Panc1 (cell line): ENCODE results near the gene CIAO3. TPM values are rescaled to one million over a fixed set of nuclear protein-coding genes. Genes with fewer than 3 reads are reported as not detected.

Experiments used
- ATAC-seq: fragments of 200-7000 bp; cut with Tn5 transposase; 2 replicates; pipeline ENCODE4 v1.9.1; 2020; ENCODE audit warnings: mild to moderate bottlenecking, moderate library complexity
- BruUV-seq: library from RNA; stranded (reverse); fragments of 400-500 nt; replicated peaks from 2 replicates; lab custom pipeline; 2021; lab: Mats Ljungman, UMichigan
- CTCF ChIA-PET: fragments of 300-600 bp; sonication (Branson Sonifier 250); formaldehyde crosslinking; loops from one replicate; lab custom pipeline; 2022; ENCODE audit warnings: antibody characterized with exemption; lab: Charles Lee
- POLR2A ChIA-PET: fragments of 300-600 bp; sonication (Branson Sonifier 250); formaldehyde crosslinking; loops from one replicate; lab custom pipeline; 2022; ENCODE audit warnings: antibody characterized with exemption; lab: Charles Lee
- DNase-seq: peaks from one replicate; pipeline ENCODE4 v3.0.0-alpha.2; 2010; ENCODE audit warnings: low read depth, low spot score
- H3K27ac ChIP-seq: 2 replicates; pipeline ENCODE4 v1.5.1; 2011; ENCODE audit warnings: mild to moderate bottlenecking, low read length, inconsistent platforms
- H3K27me3 ChIP-seq: fragments of 200-500 bp; sonication (Bioruptor generic); 2 replicates; pipeline ENCODE4 v1.6.0; 2014; ENCODE audit warnings: low read length, inconsistent platforms; ENCODE audit not compliant: control insufficient read depth, insufficient read depth
- H3K36me3 ChIP-seq: fragments of 200-500 bp; sonication (Bioruptor generic); 2 replicates; pipeline ENCODE4 v1.5.1; 2014; ENCODE audit warnings: inconsistent platforms, mild to moderate bottlenecking, low read length, moderate library complexity; ENCODE audit not compliant: control insufficient read depth, insufficient read depth
- H3K4me1 ChIP-seq: 2 replicates; pipeline ENCODE4 v1.5.1; 2011; ENCODE audit warnings: inconsistent platforms, mild to moderate bottlenecking, low read length, moderate library complexity; ENCODE audit not compliant: control insufficient read depth, insufficient read depth
- H3K4me3 ChIP-seq, 2 experiments: 2 replicates each; pipeline ENCODE4 v1.5.1; 2011 to 2012; ENCODE audit warnings: low read depth in 2 of 2, low read length in 2 of 2, mild to moderate bottlenecking in 2 of 2, inconsistent platforms in 1 of 2, moderate library complexity in 1 of 2
- H3K9me3 ChIP-seq: fragments of 200-500 bp; sonication (Bioruptor generic); 2 replicates; pipeline ENCODE4 v1.5.1; 2014; ENCODE audit warnings: low read depth, mild to moderate bottlenecking, inconsistent platforms, low read length, moderate library complexity; ENCODE audit not compliant: control insufficient read depth, insufficient read depth
- CTCF ChIP-seq: fragments of 450-650 bp; IDR thresholded peaks from 2 replicates; pipeline ENCODE4 v1.5.1; 2017; ENCODE audit warnings: mild to moderate bottlenecking
- POLR2AphosphoS5 ChIP-seq: IDR thresholded peaks from 2 replicates; pipeline ENCODE4 v1.6.1; 2012; ENCODE audit warnings: mild to moderate bottlenecking, low read depth, low read length, moderate library complexity
- REST ChIP-seq, 2 experiments: IDR thresholded peaks; 2 replicates each; pipeline ENCODE4 v1.6.1; 2011 to 2012; ENCODE audit warnings: low read depth in 2 of 2, control low read depth in 1 of 2, low read length in 1 of 2, mild to moderate bottlenecking in 1 of 2, moderate library complexity in 1 of 2; ENCODE audit not compliant: insufficient read depth in 1 of 2
- SIN3A ChIP-seq: IDR thresholded peaks from 2 replicates; pipeline ENCODE4 v1.6.1; 2012; ENCODE audit warnings: low read depth, mild to moderate bottlenecking, low read length, moderate library complexity, borderline replicate concordance; ENCODE audit not compliant: insufficient read depth
- TCF7L2 ChIP-seq: IDR thresholded peaks from 2 replicates; pipeline ENCODE4 v1.6.1; 2011; ENCODE audit warnings: mild to moderate bottlenecking, low read depth, low read length, inconsistent platforms
- in situ Hi-C: cut with HindIII; loops from 2 replicates; pipeline ENCODE4 v1.10.0; 2016; ENCODE audit warnings: low sequenced_read_pairs, low pct_unique_long_range_greater_than_20kb
- intact Hi-C: fragments of 100-400 bp; cut with micrococcal nuclease; formaldehyde crosslinking; loops from one replicate; pipeline ENCODE4 v1.10.0; 2022; ENCODE audit not compliant: unreplicated experiment
- total RNA-seq: library from RNA; stranded (reverse); gene quantifications from one replicate; pipeline ENCODE4 v1.2.1, GENCODE V29; 2021; ENCODE audit not compliant: unreplicated experiment

The CIAO3 gene
- total RNA-seq, 1 experiment from 2014 or later, result 34.0 TPM

- Histone ChIP-seq H3K27ac (no peak overlapping the region), H3K4me3 (no peak overlapping the region), H3K4me1 (no peaks in the 10 kb centered on the region), H3K27me3 (no peaks in the 10 kb centered on the region), H3K36me3 (no peaks in the 10 kb centered on the region), H3K9me3 (no peaks in the 10 kb centered on the region)
- TF ChIP-seq REST (IDR thresholded peaks at IDR 0.05; ENCODE audit: insufficient read depth in 1 of 2, low read depth in 2 of 2, low read length in 1 of 2) (no peak), CTCF (no peak), TCF7L2 (no peak), SIN3A (no peak), POLR2AphosphoS5 (no peak)
- DNase-seq (no peak), ATAC-seq (no peak)
- BruUV-seq, result no TSS peak
- intact Hi-C loops (no loop called here), in situ Hi-C loops (no loop called here)
- CTCF ChIA-PET, result no interaction called here
- POLR2A ChIA-PET, result no interaction called here
These were observed 7.4 kb upstream of the CIAO3 start for GRCh38 chr16:747978-748746.

- POLR2A ChIA-PET, result no interaction called here
- DNase-seq, result no peak
These were observed 5.8 kb upstream of the CIAO3 start for GRCh38 chr16:746637-747036.

More at GRCh38 chr16:746637-747036, 5.8 kb upstream of the CIAO3 start:
- intact Hi-C loops (no loop called here), in situ Hi-C loops (no loop called here)
- no peaks in the 10 kb centered on the region for H3K4me1 ChIP-seq
- TF ChIP-seq TCF7L2 (no peak), REST (IDR thresholded peaks at IDR 0.05; ENCODE audit: insufficient read depth in 1 of 2, low read depth in 2 of 2, low read length in 1 of 2) (no peak)
- no peak overlapping the region for H3K4me3 ChIP-seq
- no peak overlapping the region for H3K27ac ChIP-seq
- no peak for ATAC-seq
- BruUV-seq, result no TSS peak
- no peaks in the 10 kb centered on the region for H3K9me3 ChIP-seq
- no peaks in the 10 kb centered on the region for H3K36me3 ChIP-seq
- CTCF ChIA-PET, result no interaction called here
- H3K27me3 ChIP-seq, result no peaks in the 10 kb centered on the region
